OCI-LY1 (cell line): ENCODE results near the gene RPH3AL.

Experiments
- H2AFZ ChIP-seq: fragments of 200-600 bp; sonication (generic), shearing (Covaris generic); 2 replicates; pipeline ENCODE4 v1.6.0; 2014; ENCODE audit warnings: antibody characterized with exemption, mild to moderate bottlenecking, low read length
- H3F3A ChIP-seq: fragments of 200-600 bp; sonication (generic), shearing (Covaris generic); 2 replicates; pipeline ENCODE4 v1.6.0; 2014; ENCODE audit warnings: mild to moderate bottlenecking, antibody characterized with exemption, low read length, moderate library complexity; ENCODE audit not compliant: insufficient read depth
- H3K27ac ChIP-seq: fragments of 200-600 bp; sonication (generic); 2 replicates; pipeline ENCODE4 v1.5.1; 2014; ENCODE audit warnings: low read length, mixed run types, mild to moderate bottlenecking, low read depth; ENCODE audit not compliant: poor library complexity, severe bottlenecking
- H3K27me3 ChIP-seq: fragments of 200-600 bp; sonication (generic); 2 replicates; pipeline ENCODE4 v1.6.0; 2014; ENCODE audit warnings: antibody characterized with exemption, mild to moderate bottlenecking, low read length, moderate library complexity; ENCODE audit not compliant: insufficient read depth
- H3K36me3 ChIP-seq: fragments of 200-600 bp; sonication (generic); 2 replicates; pipeline ENCODE4 v1.6.1; 2014; ENCODE audit warnings: mild to moderate bottlenecking, antibody characterized with exemption, low read length, moderate library complexity, mixed read lengths; ENCODE audit not compliant: insufficient read depth
- H3K4me1 ChIP-seq: fragments of 200-600 bp; sonication (generic); 2 replicates; pipeline ENCODE4 v1.5.1; 2014; ENCODE audit warnings: mild to moderate bottlenecking, low read length, moderate library complexity; ENCODE audit not compliant: insufficient read depth, severe bottlenecking
- H3K4me2 ChIP-seq: fragments of 200-600 bp; sonication (generic), shearing (Covaris generic); 2 replicates; pipeline ENCODE4 v1.6.1; 2014; ENCODE audit warnings: low read length
- H3K4me3 ChIP-seq: fragments of 200-600 bp; sonication (generic); 2 replicates; pipeline ENCODE4 v1.5.1; 2014; ENCODE audit warnings: low read length, low read depth, mild to moderate bottlenecking, mixed read lengths; ENCODE audit not compliant: poor library complexity, severe bottlenecking
- H3K79me2 ChIP-seq: fragments of 200-600 bp; shearing (Covaris generic); 2 replicates; pipeline ENCODE4 v1.6.1; 2016; ENCODE audit warnings: mixed run types, low read length, mixed read lengths; ENCODE audit not compliant: insufficient read depth
- H3K9ac ChIP-seq: fragments of 200-600 bp; sonication (generic), shearing (Covaris generic); 2 replicates; pipeline ENCODE4 v1.6.1; 2014; ENCODE audit warnings: mild to moderate bottlenecking, low read length, mixed read lengths
- H3K9me2 ChIP-seq: fragments of 200-600 bp; sonication (generic), shearing (Covaris generic); 2 replicates; pipeline ENCODE4 v1.6.1; 2014; ENCODE audit warnings: low read depth, mild to moderate bottlenecking, low read length, mixed read lengths
- H3K9me3 ChIP-seq: fragments of 200-600 bp; shearing (Covaris generic); 2 replicates; pipeline ENCODE4 v1.6.1; 2014; ENCODE audit warnings: low read length, mixed read lengths
- H4K20me1 ChIP-seq: fragments of 200-600 bp; sonication (generic), shearing (Covaris generic); 2 replicates; pipeline ENCODE4 v1.6.0; 2016; ENCODE audit warnings: mild to moderate bottlenecking, low read length; ENCODE audit not compliant: insufficient read depth
- EZH2 ChIP-seq: fragments of 200-600 bp; sonication (generic), shearing (Covaris generic); IDR thresholded peaks from 2 replicates; pipeline ENCODE4 v1.8.0; 2017; ENCODE audit warnings: borderline replicate concordance, mixed run types, mild to moderate bottlenecking, antibody characterized with exemption, low read length, moderate library complexity, mixed read lengths
- TF ChIP-seq, protein P1 (sequence below): fragments of 200-600 bp; sonication (generic), shearing (Covaris generic); IDR thresholded peaks from 2 replicates; pipeline ENCODE4 v1.5.1; 2017; ENCODE audit warnings: mild to moderate bottlenecking, antibody characterized with exemption, low read length, moderate library complexity, mixed read lengths

The RPH3AL gene, protein sequence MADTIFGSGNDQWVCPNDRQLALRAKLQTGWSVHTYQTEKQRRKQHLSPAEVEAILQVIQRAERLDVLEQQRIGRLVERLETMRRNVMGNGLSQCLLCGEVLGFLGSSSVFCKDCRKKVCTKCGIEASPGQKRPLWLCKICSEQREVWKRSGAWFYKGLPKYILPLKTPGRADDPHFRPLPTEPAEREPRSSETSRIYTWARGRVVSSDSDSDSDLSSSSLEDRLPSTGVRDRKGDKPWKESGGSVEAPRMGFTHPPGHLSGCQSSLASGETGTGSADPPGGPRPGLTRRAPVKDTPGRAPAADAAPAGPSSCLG

DNA sequence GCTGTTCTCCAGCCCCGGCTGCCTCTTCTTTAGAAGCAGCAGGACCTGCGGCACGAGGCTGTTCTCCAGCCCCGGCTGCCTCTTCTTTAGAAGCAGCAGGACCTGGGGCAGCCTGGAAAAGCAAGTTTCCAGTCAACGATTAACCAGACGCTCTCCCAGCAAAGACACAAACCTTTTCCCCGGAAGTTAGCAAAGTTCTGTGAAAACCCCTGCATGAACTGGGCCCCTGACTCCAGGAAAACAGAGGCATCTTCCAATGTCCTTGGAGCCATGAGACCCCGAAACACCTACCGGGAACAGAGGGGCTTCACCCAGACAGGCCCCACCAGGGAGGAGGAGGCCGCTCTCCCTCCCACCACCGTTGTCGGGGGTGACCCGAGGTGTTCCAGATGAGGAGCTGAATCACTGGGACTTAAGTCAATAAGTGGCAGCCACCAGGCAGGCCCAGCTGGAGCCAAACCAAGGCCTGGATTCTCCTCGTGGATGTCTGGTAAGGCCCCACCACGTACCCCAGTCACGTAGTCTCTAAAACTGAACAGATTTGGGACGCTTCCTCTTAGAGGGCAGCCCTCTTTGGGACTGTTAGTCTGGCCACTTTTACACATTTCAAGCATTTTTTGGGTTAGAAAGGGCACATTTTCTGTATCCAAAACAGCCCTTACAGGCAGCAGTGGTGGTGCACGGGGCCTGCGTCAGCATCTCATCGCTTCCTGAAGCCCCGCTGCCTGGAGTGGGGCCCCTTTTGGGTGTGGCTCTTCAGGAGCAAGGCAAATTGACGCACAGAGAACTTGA lies at the start of gene RPH3AL:
RPH3AL (minus strand) TSS at position 387 of the 792 bp plus-strand sequence. CDS start 25,264 bp downstream, outside the sequence.
- Histone ChIP-seq H3K36me3 (no peaks in the 10 kb centered on the region), H3K4me1 (no peaks in the 10 kb centered on the region), H3K9me3 (0 out of 2 replicates have a peak, but pooled peaks cover 2% of the 10 kb centered on the region), H3K9me2 (no peaks in the 10 kb centered on the region), H3K4me3 (no peak within 1 kb of the TSS), H3K27ac (no peak within 1 kb of the TSS), H3K27me3 (no peaks in the 10 kb centered on the region), H3K79me2 (no peaks in the 10 kb centered on the region), H3F3A (no peaks in the 10 kb centered on the region), H3K4me2 (no peak within 1 kb of the TSS), H2AFZ (no peak within 1 kb of the TSS), H4K20me1 (no peaks in the 10 kb centered on the region), H3K9ac (no peak within 1 kb of the TSS)
- TF ChIP-seq EZH2: no peak

DNA sequence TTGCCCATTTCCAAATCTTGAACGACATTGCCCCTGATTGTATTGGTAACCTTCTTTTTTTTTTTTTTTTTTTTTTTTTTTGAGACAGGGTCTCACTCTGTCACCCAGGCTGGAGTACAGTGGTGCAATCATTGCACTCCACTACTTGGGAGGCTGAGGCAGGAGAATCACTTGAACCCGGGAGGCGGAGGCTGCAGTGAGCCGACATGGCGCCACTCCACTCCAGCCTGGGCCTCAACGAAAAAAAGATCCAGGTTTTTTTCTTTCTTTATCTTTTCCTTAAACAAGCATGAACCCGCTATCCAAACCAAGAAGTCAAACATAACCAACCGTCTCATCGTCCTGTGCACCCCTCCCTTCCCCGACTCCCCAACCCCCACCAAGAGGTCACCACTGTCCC lies 47.6 kb upstream of the RPH3AL start:
- no peak overlapping the region for H2AFZ ChIP-seq
- H3K9me2 ChIP-seq: no peaks in the 10 kb centered on the region
- no peak for TF ChIP-seq EZH2
- TF ChIP-seq, protein P1, sequence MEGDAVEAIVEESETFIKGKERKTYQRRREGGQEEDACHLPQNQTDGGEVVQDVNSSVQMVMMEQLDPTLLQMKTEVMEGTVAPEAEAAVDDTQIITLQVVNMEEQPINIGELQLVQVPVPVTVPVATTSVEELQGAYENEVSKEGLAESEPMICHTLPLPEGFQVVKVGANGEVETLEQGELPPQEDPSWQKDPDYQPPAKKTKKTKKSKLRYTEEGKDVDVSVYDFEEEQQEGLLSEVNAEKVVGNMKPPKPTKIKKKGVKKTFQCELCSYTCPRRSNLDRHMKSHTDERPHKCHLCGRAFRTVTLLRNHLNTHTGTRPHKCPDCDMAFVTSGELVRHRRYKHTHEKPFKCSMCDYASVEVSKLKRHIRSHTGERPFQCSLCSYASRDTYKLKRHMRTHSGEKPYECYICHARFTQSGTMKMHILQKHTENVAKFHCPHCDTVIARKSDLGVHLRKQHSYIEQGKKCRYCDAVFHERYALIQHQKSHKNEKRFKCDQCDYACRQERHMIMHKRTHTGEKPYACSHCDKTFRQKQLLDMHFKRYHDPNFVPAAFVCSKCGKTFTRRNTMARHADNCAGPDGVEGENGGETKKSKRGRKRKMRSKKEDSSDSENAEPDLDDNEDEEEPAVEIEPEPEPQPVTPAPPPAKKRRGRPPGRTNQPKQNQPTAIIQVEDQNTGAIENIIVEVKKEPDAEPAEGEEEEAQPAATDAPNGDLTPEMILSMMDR: no peak
- H3K9me3 ChIP-seq: no peaks in the 10 kb centered on the region
- H3K9ac ChIP-seq: no peak overlapping the region
- no peaks in the 10 kb centered on the region for H3K79me2 ChIP-seq
- no peaks in the 10 kb centered on the region for H4K20me1 ChIP-seq
- no peaks in the 10 kb centered on the region for H3K27me3 ChIP-seq
- no peak overlapping the region for H3K4me3 ChIP-seq
- no peaks in the 10 kb centered on the region for H3F3A ChIP-seq
- H3K4me1 ChIP-seq: no peaks in the 10 kb centered on the region
- H3K4me2 ChIP-seq: no peak overlapping the region
- H3K36me3 ChIP-seq: no peaks in the 10 kb centered on the region
- no peak overlapping the region for H3K27ac ChIP-seq

GRCh38 chr17:396788-397187 lies 44.2 kb upstream of the RPH3AL start:
- Histone ChIP-seq H3K36me3 (no peaks in the 10 kb centered on the region), H3K4me2 (no peak overlapping the region), H3K9me2 (no peaks in the 10 kb centered on the region), H2AFZ (no peak overlapping the region), H4K20me1 (no peaks in the 10 kb centered on the region), H3K9ac (no peak overlapping the region), H3K4me3 (no peak overlapping the region), H3K27me3 (peaks cover 4% of the 10 kb centered on the region; the same call in 1 of the 2 replicates), H3K27ac (no peak overlapping the region), H3K79me2 (no peaks in the 10 kb centered on the region), H3F3A (no peaks in the 10 kb centered on the region), H3K9me3 (no peaks in the 10 kb centered on the region), H3K4me1 (no peaks in the 10 kb centered on the region)
- no peak for TF ChIP-seq EZH2
- TF ChIP-seq, protein P1: no peak
